ENCODE results near the gene SLC34A2. TPM values are rescaled to one million over a fixed set of nuclear protein-coding genes. Genes with fewer than 3 reads are reported as not detected.

Gene SLC34A2
- total and polyA plus RNA-seq, 2 of the 8 experiments (the other 6 are each of a cell fraction or from before 2014, with no cell fraction given) = 2.2 to 2.9 TPM

GRCh38 chr4:25654971-25655963 is at the start of gene SLC34A2 (continued):
- TF ChIP-seq BRCA1 (IDR thresholded peaks at IDR 0.05; ENCODE audit: low read depth, low read length) (no peak), ASH2L (IDR thresholded peaks at IDR 0.05; ENCODE audit: low read length) (peak; percentile 45), EZH2 (IDR thresholded peaks at IDR 0.05; ENCODE audit: low read depth, low read length, severe bottlenecking) (no peak), TAF7 (optimal IDR thresholded peaks at IDR 0.05; ENCODE audit: borderline replicate concordance, low read depth, low read length) (no peak), HDAC2 (IDR thresholded peaks at IDR 0.05; ENCODE audit: borderline replicate concordance in 1 of 2, low read depth in 2 of 2, low read length in 2 of 2) (no peak), GTF2F1 (IDR thresholded peaks at IDR 0.05; ENCODE audit: borderline replicate concordance, low read depth, low read length) (no peak), RBBP5 (IDR thresholded peaks at IDR 0.05; ENCODE audit: borderline replicate concordance, low read depth, low read length) (peak; percentile 79; the same call in 1 of the 2 replicates), RAD21 (IDR thresholded peaks at IDR 0.05 in 1 of 2, conservative IDR thresholded peaks at IDR 0.05 in 1 of 2; ENCODE audit: low read depth in 2 of 2, low read length in 2 of 2) (peak in 1 of 2 experiments; percentile 25; a peak in 2 of 4 replicates), RFX5 (IDR thresholded peaks at IDR 0.05; ENCODE audit: borderline replicate concordance, low read depth, low read length) (no peak), KDM4A (IDR thresholded peaks at IDR 0.05; ENCODE audit: low read depth, low read length, severe bottlenecking) (peak; percentile 81), CHD2 (IDR thresholded peaks at IDR 0.05; ENCODE audit: low read length) (no peak), YY1 (IDR thresholded peaks at IDR 0.05; ENCODE audit: low read depth, low read length) (no peak), TEAD4 (IDR thresholded peaks at IDR 0.05; ENCODE audit: low read depth, low read length) (peak; percentile 97), SRF (IDR thresholded peaks at IDR 0.05; ENCODE audit: low read depth, low read length) (no peak), HDAC6 (IDR thresholded peaks at IDR 0.05; ENCODE audit: low read depth, low read length) (no peak), PHF8 (conservative IDR thresholded peaks at IDR 0.05; ENCODE audit: low read depth, low read length) (peak; percentile 31; the same call in 1 of the 2 replicates), NRF1 (IDR thresholded peaks at IDR 0.05; ENCODE audit: low read depth, low read length) (no peak), BACH1 (IDR thresholded peaks at IDR 0.05; ENCODE audit: low read length) (0 out of 2 replicates have a peak, but pooled peaks have one; percentile 13)
- TF ChIP-seq, protein P1, sequence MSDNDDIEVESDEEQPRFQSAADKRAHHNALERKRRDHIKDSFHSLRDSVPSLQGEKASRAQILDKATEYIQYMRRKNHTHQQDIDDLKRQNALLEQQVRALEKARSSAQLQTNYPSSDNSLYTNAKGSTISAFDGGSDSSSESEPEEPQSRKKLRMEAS (IDR thresholded peaks at IDR 0.05) = peak; percentile 99

Measured in H1 (cell line).